A172 (cell line): Measurements from ENCODE around the gene NFU1. TPM values are rescaled to one million over a fixed set of nuclear protein-coding genes. Genes with fewer than 3 reads are reported as not detected.

ENCODE experiments used
- total RNA-seq: library from RNA; depleted of rRNA; stranded (reverse); fragments of >200 nt; shearing (Covaris generic); gene quantifications from 2 replicates; pipeline ENCODE4 v1.2.3, GENCODE V29; 2014; rRNA removed

Gene NFU1
- total RNA-seq, 1 experiment from 2014 or later: 185 TPM

Other genes with a start within 250 kb of the NFU1 start
- gene GFPT1, start 50.2 kb downstream of the NFU1 start, total RNA-seq: 31.9 and 39.5 TPM in 2 replicates
- 44.7 and 48.1 TPM in 2 replicates for gene AAK1, start 206.3 kb upstream of the NFU1 start, total RNA-seq